Uterus (tissue), 2 donors: ENCODE results near the gene ATP5PB.

Source experiments
- POLR2A ChIP-seq, 2 donors: fragments of 450-650 bp; IDR thresholded peaks; one replicate each; pipeline ENCODE4 v1.6.1; 2016; ENCODE audit warnings: antibody characterized with exemption in 2 of 2, mild to moderate bottlenecking in 1 of 2, moderate library complexity in 1 of 2
- TF ChIP-seq, protein P1 (sequence below), 4 experiments: fragments of 200-600 bp in 2 of 4; fragments of 450-650 bp in 2 of 4; sonication (generic) in 2 of 4; IDR thresholded peaks; one replicate each; pipeline ENCODE4 v1.5.1; 2016 to 2019; ENCODE audit warnings: antibody characterized with exemption in 4 of 4, mild to moderate bottlenecking in 2 of 4, moderate library complexity in 1 of 4

- TF ChIP-seq, protein P1, sequence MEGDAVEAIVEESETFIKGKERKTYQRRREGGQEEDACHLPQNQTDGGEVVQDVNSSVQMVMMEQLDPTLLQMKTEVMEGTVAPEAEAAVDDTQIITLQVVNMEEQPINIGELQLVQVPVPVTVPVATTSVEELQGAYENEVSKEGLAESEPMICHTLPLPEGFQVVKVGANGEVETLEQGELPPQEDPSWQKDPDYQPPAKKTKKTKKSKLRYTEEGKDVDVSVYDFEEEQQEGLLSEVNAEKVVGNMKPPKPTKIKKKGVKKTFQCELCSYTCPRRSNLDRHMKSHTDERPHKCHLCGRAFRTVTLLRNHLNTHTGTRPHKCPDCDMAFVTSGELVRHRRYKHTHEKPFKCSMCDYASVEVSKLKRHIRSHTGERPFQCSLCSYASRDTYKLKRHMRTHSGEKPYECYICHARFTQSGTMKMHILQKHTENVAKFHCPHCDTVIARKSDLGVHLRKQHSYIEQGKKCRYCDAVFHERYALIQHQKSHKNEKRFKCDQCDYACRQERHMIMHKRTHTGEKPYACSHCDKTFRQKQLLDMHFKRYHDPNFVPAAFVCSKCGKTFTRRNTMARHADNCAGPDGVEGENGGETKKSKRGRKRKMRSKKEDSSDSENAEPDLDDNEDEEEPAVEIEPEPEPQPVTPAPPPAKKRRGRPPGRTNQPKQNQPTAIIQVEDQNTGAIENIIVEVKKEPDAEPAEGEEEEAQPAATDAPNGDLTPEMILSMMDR (IDR thresholded peaks at IDR 0.05) = no peak
- TF ChIP-seq POLR2A (IDR thresholded peaks at IDR 0.05) = no peak
Measured at GRCh38 chr1:111474521-111474920, 25.3 kb downstream of the ATP5PB start.
